ENCODE data around the gene SLC6A9.

The SLC6A9 gene

DNA sequence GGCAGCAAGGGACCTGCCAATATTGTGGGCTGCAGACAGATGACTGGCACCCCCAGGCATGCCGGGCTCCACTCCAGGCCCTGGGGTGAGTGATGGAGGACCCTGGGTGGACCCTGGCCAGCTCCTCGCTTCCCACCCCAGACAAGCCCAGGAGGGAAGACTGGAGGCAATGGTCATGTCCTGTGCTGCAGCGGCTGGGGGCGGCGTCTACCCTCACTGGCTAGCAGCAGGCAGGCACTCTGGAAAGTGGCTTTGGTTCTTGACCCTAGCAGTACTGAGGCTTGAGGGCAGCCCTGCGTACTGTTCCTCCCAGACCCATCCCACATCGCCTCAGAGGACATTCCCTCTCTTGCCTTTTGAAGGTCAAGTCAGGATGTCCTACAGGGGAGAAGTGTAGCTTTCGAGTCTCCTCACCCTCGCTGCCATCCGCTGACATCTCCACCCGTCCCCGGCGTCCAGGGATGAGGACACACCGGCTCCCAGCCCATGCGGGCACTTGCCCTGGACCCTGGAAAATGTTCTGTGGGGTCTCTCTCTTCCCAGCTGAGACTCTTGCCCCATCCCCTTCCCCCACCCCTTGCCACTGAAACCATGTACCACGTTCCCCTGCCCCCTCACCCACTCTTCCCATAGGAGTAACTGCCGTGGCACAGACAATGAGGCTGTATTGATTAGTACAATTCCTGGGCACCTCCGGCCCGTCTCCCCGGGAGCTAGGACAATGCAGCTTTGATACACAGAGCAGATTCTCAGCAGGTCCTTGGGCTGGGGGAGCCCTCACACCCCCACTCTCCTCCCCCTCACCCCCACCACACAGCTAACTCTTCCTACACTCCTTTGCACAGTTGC lies 15.0 kb downstream of the SLC6A9 start:
- Histone ChIP-seq H3K27ac (ENCODE audit: low read depth, low read length) (no peak overlapping the region), H3K4me1 (ENCODE audit: control insufficient read depth, insufficient read depth, low read length) (no peaks in the 10 kb centered on the region), H3K4me3 (ENCODE audit: low read depth, low read length) (no peak overlapping the region), H3K36me3 (ENCODE audit: control insufficient read depth, insufficient read depth, low read length) (peaks cover 10% of the 10 kb centered on the region; the same call in 1 of the 2 replicates), H3K9me3 (ENCODE audit: control insufficient read depth, insufficient read depth, low read length) (no peaks in the 10 kb centered on the region), H3K27me3 (ENCODE audit: control insufficient read depth, insufficient read depth, low read length) (no peaks in the 10 kb centered on the region), H3K9ac (ENCODE audit: low read depth, low read length) (no peak overlapping the region)

DNA sequence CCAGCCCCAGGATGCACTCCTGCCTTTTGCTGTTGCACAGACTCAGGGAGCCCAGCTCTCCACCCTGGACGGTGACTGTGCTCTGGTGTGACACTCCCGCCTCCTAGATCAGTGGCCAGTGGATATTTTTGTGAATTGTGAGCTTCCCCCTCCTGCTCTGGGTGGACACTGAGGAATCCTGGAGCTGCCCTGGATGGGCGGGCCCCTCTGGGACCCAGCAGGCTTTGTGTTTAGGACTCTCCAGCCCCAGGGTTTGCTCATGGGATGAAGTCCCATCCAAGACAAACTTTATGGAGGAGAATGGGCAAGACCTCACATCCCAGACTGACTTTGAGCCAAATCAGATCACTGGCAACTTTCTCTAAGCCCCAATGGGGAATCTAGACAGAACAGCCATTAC lies 16.1 kb downstream of the SLC6A9 start:
- Histone ChIP-seq H3K4me3 (ENCODE audit: low read depth, low read length) (no peak overlapping the region), H3K9me3 (ENCODE audit: control insufficient read depth, insufficient read depth, low read length) (no peaks in the 10 kb centered on the region), H3K36me3 (ENCODE audit: control insufficient read depth, insufficient read depth, low read length) (peaks cover 2% of the 10 kb centered on the region; the same call in 1 of the 2 replicates), H3K27me3 (ENCODE audit: control insufficient read depth, insufficient read depth, low read length) (no peaks in the 10 kb centered on the region), H3K9ac (ENCODE audit: low read depth, low read length) (no peak overlapping the region), H3K4me1 (ENCODE audit: control insufficient read depth, insufficient read depth, low read length) (no peaks in the 10 kb centered on the region), H3K27ac (ENCODE audit: low read depth, low read length) (no peak overlapping the region)

DNA sequence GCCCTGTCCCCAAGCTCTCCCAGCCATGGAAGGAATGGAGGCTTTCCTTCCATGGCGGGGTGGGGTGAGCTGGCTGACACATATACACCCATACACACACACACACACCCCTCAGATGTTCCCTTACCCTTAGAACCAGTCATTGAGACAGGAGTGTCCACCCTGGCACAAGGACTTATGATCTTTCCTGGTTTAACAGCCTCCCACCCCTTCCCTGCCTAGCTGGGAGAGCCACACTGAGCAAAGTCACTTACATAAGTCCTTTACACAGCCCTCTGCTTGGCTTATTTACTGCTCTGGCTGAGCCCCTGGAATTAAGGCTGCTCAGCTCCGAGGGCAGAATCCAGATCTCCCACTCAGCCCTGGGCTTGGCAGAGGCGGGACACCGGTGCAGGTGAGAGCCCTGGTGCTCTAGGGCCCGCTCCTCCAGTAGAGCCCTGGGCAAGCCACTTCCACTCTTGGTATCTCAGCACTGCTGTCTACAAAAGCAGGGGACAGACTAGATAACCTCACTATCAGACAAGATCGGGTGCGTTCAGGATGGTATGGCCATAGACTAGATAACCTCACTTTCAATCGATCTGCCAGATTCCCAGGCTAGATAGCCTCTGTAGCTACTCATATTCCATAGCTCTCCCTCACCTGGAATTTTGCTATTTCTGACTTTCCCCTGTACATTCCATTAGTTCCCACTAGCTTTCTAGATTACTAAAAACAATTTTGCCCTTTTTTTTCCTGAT lies 16.7 kb downstream of the SLC6A9 start:
- H3K9me3 ChIP-seq (ENCODE audit: control insufficient read depth, insufficient read depth, low read length) = no peaks in the 10 kb centered on the region
- H3K9ac ChIP-seq (ENCODE audit: low read depth, low read length) = no peak overlapping the region
- no peak overlapping the region for H3K27ac ChIP-seq (ENCODE audit: low read depth, low read length)
- H3K4me1 ChIP-seq (ENCODE audit: control insufficient read depth, insufficient read depth, low read length) = no peaks in the 10 kb centered on the region
- H3K36me3 ChIP-seq (ENCODE audit: control insufficient read depth, insufficient read depth, low read length) = peaks cover 6% of the 10 kb centered on the region
- no peaks in the 10 kb centered on the region for H3K27me3 ChIP-seq (ENCODE audit: control insufficient read depth, insufficient read depth, low read length)
- no peak overlapping the region for H3K4me3 ChIP-seq (ENCODE audit: low read depth, low read length)

DNA sequence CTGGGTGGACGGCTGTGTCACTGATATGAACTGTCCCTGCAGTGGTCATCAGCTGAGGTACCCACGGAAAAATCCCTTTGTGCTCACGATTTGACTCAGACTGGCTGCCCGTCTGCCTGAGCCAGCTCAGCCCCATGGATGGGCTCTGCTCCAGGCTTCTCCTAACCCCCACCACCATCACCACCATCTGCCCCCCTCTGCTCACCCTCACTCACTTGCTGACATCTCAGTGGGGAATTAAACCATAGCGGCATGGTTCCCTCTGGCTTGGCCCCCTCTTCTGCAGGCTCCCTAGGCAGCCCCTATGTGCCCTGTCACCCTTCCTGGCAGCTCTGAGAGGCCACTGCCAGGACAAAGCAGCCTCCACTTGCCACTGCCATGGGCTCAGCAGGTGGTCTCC lies 17.3 kb downstream of the SLC6A9 start:
- no peak overlapping the region for H3K4me3 ChIP-seq (ENCODE audit: low read depth, low read length)
- H3K9ac ChIP-seq (ENCODE audit: low read depth, low read length) = no peak overlapping the region
- no peaks in the 10 kb centered on the region for H3K9me3 ChIP-seq (ENCODE audit: control insufficient read depth, insufficient read depth, low read length)
- peaks cover 8% of the 10 kb centered on the region for H3K36me3 ChIP-seq (ENCODE audit: control insufficient read depth, insufficient read depth, low read length)
- H3K4me1 ChIP-seq (ENCODE audit: control insufficient read depth, insufficient read depth, low read length) = no peaks in the 10 kb centered on the region
- no peaks in the 10 kb centered on the region for H3K27me3 ChIP-seq (ENCODE audit: control insufficient read depth, insufficient read depth, low read length)
- H3K27ac ChIP-seq (ENCODE audit: low read depth, low read length) = no peak overlapping the region

DNA sequence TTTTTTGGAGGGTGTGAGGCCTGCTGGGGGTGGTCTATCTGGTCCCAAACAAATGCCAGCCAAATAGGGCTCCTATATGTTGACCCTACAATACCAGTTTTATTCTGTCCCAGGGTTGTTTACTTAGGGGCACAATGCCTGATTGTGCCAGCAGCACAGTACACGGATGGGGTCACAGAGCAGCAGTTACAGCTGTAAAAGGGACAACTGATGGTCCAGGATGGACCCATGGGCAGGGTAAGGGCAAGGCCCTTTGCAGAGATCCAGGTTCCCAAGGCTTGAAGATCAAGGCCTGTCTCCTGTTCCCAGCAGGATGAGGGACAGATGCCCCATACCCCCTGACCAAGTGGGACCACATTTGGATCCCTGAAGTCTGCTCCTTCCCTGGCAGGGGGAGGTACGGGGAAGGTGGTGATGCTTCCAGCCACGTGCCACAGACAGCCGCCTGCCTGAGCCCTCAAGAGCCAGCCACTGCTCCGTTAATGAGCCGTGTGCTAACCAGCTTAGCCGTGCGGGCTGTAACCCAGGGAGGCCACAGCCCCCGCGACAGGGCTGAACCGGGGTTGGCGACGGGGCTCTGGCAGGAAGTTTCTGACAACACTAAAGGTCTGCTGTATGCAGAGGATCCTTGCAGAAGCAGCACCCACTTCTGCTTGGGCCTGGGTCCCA lies 18.2 kb downstream of the SLC6A9 start:
- H3K27me3 ChIP-seq (ENCODE audit: control insufficient read depth, insufficient read depth, low read length) = no peaks in the 10 kb centered on the region
- H3K4me1 ChIP-seq (ENCODE audit: control insufficient read depth, insufficient read depth, low read length) = no peaks in the 10 kb centered on the region
- no peak overlapping the region for H3K9ac ChIP-seq (ENCODE audit: low read depth, low read length)
- H3K9me3 ChIP-seq (ENCODE audit: control insufficient read depth, insufficient read depth, low read length) = no peaks in the 10 kb centered on the region
- no peak overlapping the region for H3K27ac ChIP-seq (ENCODE audit: low read depth, low read length)
- peaks cover 11% of the 10 kb centered on the region for H3K36me3 ChIP-seq (ENCODE audit: control insufficient read depth, insufficient read depth, low read length)
- no peak overlapping the region for H3K4me3 ChIP-seq (ENCODE audit: low read depth, low read length)

DNA sequence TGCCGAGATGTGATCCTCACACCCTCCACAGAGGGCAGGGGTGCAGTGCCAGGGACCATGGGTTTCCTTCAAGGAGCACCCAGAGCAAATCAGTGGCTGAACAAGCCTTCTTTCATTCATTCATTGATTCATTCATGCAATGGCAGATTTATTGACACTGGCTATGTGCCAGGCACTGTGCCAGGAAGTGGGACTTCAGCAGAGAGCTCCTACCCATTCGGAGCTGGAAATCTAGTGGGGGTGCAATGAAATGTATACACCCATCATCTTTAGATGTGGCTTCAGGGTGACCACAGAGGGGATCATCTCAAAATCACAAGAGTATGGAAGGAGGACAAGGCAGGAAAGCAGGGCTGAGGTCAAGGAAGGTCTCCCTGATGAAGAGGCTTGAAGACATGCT lies 18.9 kb downstream of the SLC6A9 start:
- Histone ChIP-seq H3K27ac (ENCODE audit: low read depth, low read length) (no peak overlapping the region), H3K9ac (ENCODE audit: low read depth, low read length) (no peak overlapping the region), H3K36me3 (ENCODE audit: control insufficient read depth, insufficient read depth, low read length) (peaks cover 12% of the 10 kb centered on the region), H3K4me3 (ENCODE audit: low read depth, low read length) (no peak overlapping the region), H3K9me3 (ENCODE audit: control insufficient read depth, insufficient read depth, low read length) (no peaks in the 10 kb centered on the region), H3K27me3 (ENCODE audit: control insufficient read depth, insufficient read depth, low read length) (no peaks in the 10 kb centered on the region), H3K4me1 (ENCODE audit: control insufficient read depth, insufficient read depth, low read length) (no peaks in the 10 kb centered on the region)

DNA sequence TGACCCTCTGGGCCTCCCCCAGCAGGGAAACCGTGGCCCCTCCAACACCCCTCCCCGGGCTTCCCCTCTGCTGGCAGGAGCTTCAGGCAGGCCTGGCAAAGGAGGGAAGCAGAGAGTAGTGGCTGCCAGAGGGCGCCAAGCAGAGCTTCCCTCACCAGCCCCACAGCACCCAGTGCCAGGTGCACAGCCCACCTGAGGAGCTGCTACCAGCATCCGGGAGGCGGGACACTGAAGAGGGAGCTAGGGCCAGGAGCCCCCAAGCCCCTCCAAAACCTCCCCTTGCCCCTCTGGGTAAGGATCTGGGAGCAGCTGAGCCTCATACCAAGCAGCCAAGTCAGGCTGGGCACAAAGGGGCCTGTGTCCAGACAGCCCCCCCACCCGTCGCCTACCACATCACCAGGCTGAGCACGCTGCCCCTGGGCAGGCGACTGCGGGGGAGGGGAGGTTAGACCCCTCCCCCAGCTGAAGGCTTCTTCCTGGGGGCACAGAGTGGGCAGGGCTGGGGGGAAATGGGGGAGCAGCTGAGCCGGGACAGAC lies 20.3 kb downstream of the SLC6A9 start:
- Histone ChIP-seq H3K9ac (ENCODE audit: low read depth, low read length) (no peak overlapping the region), H3K4me1 (ENCODE audit: control insufficient read depth, insufficient read depth, low read length) (no peaks in the 10 kb centered on the region), H3K27me3 (ENCODE audit: control insufficient read depth, insufficient read depth, low read length) (no peaks in the 10 kb centered on the region), H3K27ac (ENCODE audit: low read depth, low read length) (no peak overlapping the region), H3K9me3 (ENCODE audit: control insufficient read depth, insufficient read depth, low read length) (no peaks in the 10 kb centered on the region), H3K4me3 (ENCODE audit: low read depth, low read length) (no peak overlapping the region), H3K36me3 (ENCODE audit: control insufficient read depth, insufficient read depth, low read length) (peaks cover 18% of the 10 kb centered on the region)

DNA sequence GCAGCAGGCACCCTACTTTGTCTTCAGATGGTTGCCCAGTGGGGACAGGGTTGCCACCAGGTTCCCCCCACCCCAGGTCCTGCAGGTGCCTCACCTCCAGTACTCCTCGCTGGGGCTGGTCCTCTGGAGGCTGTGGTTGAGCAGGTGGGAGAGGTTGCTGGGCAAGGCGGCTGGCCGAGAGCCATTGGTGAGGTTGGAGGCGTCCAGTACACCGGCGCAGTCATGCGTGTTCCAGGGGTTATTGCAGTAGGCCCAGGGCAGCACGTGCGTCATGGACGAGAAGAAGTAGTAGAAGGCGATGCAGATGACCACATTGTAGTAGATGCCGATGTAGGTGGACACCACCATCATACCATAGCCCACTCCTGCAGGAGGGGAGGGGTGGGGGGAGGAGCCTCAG lies 23.0 kb downstream of the SLC6A9 start:
- Histone ChIP-seq H3K4me1 (ENCODE audit: control insufficient read depth, insufficient read depth, low read length) (no peaks in the 10 kb centered on the region), H3K27ac (ENCODE audit: low read depth, low read length) (no peak overlapping the region), H3K36me3 (ENCODE audit: control insufficient read depth, insufficient read depth, low read length) (peaks cover 18% of the 10 kb centered on the region), H3K4me3 (ENCODE audit: low read depth, low read length) (no peak overlapping the region), H3K27me3 (ENCODE audit: control insufficient read depth, insufficient read depth, low read length) (no peaks in the 10 kb centered on the region), H3K9ac (ENCODE audit: low read depth, low read length) (no peak overlapping the region), H3K9me3 (ENCODE audit: control insufficient read depth, insufficient read depth, low read length) (no peaks in the 10 kb centered on the region)

DNA sequence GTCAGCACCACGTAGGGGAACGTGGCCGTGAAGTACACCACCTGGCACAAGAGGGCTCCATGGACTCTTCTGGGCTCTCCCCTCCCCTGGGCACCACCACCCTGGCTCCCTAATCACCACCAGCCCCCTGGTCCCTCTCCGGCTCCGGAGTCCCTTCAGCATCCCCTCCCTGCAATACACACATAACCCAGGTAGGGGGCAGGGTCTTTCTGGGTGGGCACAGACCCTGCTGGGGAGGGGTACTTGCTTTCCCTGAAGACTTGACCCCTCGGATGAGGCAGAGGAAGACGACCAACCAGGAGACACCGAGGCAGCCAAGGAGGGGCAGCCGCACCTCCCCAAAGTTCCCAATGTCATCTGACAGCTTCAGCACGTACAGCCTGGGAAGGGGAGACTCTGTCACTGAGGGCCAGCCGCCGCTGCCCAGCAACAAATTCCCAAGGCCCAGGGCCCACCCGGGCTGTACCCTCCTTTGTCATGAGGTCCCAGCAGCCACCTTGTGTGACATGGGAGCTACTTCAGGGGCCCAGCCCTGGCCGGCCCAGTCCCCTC lies 28.6 kb downstream of the SLC6A9 start:
- Histone ChIP-seq H3K4me3 (ENCODE audit: low read depth, low read length) (no peak overlapping the region), H3K9me3 (ENCODE audit: control insufficient read depth, insufficient read depth, low read length) (no peaks in the 10 kb centered on the region), H3K27ac (ENCODE audit: low read depth, low read length) (no peak overlapping the region), H3K9ac (ENCODE audit: low read depth, low read length) (no peak overlapping the region), H3K27me3 (ENCODE audit: control insufficient read depth, insufficient read depth, low read length) (no peaks in the 10 kb centered on the region), H3K4me1 (ENCODE audit: control insufficient read depth, insufficient read depth, low read length) (no peaks in the 10 kb centered on the region), H3K36me3 (ENCODE audit: control insufficient read depth, insufficient read depth, low read length) (peaks cover 33% of the 10 kb centered on the region)

DNA sequence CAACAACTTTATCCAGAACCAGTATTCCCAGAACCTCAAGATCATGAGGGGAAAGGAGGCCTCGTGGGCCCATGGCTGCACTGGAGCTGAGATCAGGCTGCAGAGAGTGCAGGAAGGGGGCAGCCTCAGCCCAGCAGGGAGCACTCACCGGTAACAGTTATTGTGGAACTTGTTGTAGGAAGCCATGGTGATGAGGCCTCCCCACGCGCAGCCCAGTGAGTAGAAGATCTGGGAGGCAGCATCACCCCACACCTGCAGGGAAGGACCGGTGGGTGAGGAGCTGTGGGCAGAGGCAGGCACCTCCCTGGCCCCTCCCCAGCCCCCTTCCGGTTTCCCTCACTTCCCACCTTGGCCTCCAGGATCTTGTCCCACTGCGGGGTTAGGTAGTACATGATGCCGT lies 29.1 kb downstream of the SLC6A9 start:
- H3K4me3 ChIP-seq (ENCODE audit: low read depth, low read length) = no peak overlapping the region

More for the DNA sequence above, 29.1 kb downstream of the SLC6A9 start:
- H3K27ac ChIP-seq (ENCODE audit: low read depth, low read length) = no peak overlapping the region
- H3K27me3 ChIP-seq (ENCODE audit: control insufficient read depth, insufficient read depth, low read length) = no peaks in the 10 kb centered on the region
- no peak overlapping the region for H3K9ac ChIP-seq (ENCODE audit: low read depth, low read length)
- H3K36me3 ChIP-seq (ENCODE audit: control insufficient read depth, insufficient read depth, low read length) = peaks cover 33% of the 10 kb centered on the region
- H3K9me3 ChIP-seq (ENCODE audit: control insufficient read depth, insufficient read depth, low read length) = no peaks in the 10 kb centered on the region
- H3K4me1 ChIP-seq (ENCODE audit: control insufficient read depth, insufficient read depth, low read length) = no peaks in the 10 kb centered on the region

Measured in HUES48 (cell line).